A673 (cell line): ENCODE data around the gene TTLL1.

ENCODE experiments used
- EZH2 ChIP-seq: fragments of 200-600 bp; sonication (generic); IDR thresholded peaks from 2 replicates; pipeline ENCODE4 v1.6.1; 2017; ENCODE audit warnings: borderline replicate concordance, low read depth, mild to moderate bottlenecking, mixed read lengths, antibody characterized with exemption, low read length; ENCODE audit not compliant: poor library complexity, severe bottlenecking
- TF ChIP-seq, protein P1 (sequence below): fragments of 300-800, 200-600 bp; sonication (generic); conservative IDR thresholded peaks from 2 replicates; pipeline ENCODE4 v1.5.1; 2017; ENCODE audit warnings: low read depth, mild to moderate bottlenecking, antibody characterized with exemption, low read length, moderate library complexity, mixed read lengths

DNA sequence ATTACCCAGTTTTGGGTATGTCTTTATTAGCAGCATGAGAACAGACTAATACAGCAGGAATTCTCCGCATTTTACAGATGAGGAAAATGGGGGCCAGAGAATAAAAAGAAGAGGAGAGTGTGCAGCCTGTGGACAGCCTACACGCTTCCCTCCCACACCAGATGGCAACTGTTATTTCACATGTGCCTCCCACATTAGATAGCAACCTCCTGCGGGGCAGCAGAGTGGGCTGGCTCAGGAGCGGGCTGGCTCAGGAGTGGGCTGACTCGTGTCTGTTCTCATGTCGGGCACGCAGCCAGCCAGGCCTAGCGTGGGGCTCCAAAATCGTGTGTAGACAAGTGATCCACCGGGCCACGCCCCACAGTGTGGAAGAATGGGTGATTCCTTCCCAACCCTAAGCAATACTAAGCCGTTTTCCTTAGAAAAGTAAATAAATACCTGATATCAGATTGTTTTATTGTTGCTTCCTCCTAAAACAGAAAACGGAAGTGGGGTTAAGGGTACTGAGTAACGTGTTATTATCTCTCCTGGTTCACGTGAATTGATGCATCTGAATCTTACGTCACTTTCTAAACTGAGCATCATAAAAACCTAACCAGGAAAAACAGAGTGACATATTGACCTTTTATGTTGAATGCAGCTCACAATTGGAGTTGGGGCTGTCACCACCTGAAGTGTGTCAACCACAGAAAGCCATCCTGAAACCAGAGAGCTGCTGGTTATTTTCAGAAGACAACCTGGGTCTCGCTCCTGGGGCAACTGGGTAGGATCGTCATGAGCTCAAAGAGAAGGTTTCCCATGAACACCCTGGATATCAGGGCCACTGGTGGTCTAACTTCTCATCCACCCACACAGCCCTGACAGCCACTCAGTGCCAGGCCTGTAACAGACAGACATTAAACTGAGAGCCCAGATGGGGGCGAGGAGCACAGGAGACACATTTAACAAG lies 3.3 kb downstream of the TTLL1 start:
- TF ChIP-seq, protein P1, sequence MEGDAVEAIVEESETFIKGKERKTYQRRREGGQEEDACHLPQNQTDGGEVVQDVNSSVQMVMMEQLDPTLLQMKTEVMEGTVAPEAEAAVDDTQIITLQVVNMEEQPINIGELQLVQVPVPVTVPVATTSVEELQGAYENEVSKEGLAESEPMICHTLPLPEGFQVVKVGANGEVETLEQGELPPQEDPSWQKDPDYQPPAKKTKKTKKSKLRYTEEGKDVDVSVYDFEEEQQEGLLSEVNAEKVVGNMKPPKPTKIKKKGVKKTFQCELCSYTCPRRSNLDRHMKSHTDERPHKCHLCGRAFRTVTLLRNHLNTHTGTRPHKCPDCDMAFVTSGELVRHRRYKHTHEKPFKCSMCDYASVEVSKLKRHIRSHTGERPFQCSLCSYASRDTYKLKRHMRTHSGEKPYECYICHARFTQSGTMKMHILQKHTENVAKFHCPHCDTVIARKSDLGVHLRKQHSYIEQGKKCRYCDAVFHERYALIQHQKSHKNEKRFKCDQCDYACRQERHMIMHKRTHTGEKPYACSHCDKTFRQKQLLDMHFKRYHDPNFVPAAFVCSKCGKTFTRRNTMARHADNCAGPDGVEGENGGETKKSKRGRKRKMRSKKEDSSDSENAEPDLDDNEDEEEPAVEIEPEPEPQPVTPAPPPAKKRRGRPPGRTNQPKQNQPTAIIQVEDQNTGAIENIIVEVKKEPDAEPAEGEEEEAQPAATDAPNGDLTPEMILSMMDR: no peak
- no peak for TF ChIP-seq EZH2
